ENCODE data around the gene GPR107. TPM values are rescaled to one million over a fixed set of nuclear protein-coding genes. Genes with fewer than 3 reads are reported as not detected.

GPR107 gene
- total and polyA plus RNA-seq, 2 of the 8 experiments (the other 6 are each of a cell fraction or from before 2014, with no cell fraction given): 19.3 to 30.7 TPM

DNA sequence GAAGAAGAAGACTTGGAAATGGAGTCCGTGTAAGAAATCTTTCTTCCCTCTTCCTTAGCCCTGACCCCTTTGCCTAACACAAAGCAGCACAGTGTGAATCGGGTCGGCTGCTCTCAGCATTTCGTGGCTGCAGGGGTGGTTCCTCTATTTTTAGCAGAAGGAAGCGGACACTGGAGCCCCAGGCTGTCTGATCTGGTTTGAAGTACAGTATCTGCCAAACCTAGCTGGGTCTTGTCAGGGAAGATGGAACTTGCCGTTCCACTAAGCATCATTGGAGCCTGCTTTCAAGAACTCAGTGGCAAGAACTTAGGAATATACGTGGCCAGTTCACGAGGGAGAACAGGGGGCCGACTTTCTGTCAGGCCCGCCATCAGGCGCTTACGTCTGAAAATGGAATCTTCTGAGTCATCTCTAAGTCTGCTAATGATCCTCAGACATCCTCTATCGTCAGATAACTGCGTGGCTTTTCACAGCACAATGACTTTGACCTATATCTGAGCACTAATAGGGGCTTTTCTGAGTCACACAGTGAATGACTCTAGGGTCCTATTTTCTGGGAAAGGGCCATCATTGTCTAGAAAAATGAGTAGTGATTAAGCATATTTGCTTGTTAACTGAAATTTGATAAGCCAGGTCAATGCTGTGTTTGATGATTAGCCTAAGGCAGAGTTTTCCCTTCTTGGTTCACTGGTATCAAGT, 75.2 kb downstream of the GPR107 start (continued):
- TF ChIP-seq RAD21 (IDR thresholded peaks at IDR 0.05 in 1 of 2, conservative IDR thresholded peaks at IDR 0.05 in 1 of 2; ENCODE audit: low read depth in 2 of 2, low read length in 2 of 2) (no peak), SP2 (IDR thresholded peaks at IDR 0.05; ENCODE audit: low read length) (no peak), E2F6 (IDR thresholded peaks at IDR 0.05) (no peak)
